Activated naive CD8-positive, alpha-beta T cell treated with anti-CD3 and anti-CD28 coated beads, Interleukin-2, amount 10 ng/mL, durations not matched to agents 7 days and 5 days (primary cell): Measurements from ENCODE around the gene ARL4D. TPM values are rescaled to one million over a fixed set of nuclear protein-coding genes. Genes with fewer than 3 reads are reported as not detected.
"Not testable (repeated sequence)": the region's sequence is repeated elsewhere in the genome, so short reads cannot be mapped to it uniquely, and the experiment has no call there.

Experiments
- ATAC-seq: fragments of 150-1000 bp; cut with Tn5 transposase; one replicate; pipeline ENCODE4 v1.10.0; 2021; ENCODE audit warnings: low read depth, moderate library complexity
- POLR2A ChIA-PET: fragments of 350-600 bp; sonication (Branson Sonifier 250); formaldehyde crosslinking; loops from one replicate; lab custom pipeline; 2021; ENCODE audit warnings: antibody characterized with exemption; lab: Charles Lee
- DNase-seq: peaks from one replicate; pipeline ENCODE4 v3.0.0; 2021
- H3K27ac Mint-ChIP-seq: one replicate; pipeline ENCODE4 v1.8.0; 2022; ENCODE audit warnings: mild to moderate bottlenecking, mixed read lengths
- H3K27me3 Mint-ChIP-seq: one replicate; pipeline ENCODE4 v1.8.0; 2022; ENCODE audit warnings: mild to moderate bottlenecking, moderate library complexity, mixed read lengths
- H3K36me3 Mint-ChIP-seq: one replicate; pipeline ENCODE4 v1.8.0; 2021; ENCODE audit warnings: mild to moderate bottlenecking, mixed read lengths
- H3K4me1 Mint-ChIP-seq: one replicate; pipeline ENCODE4 v1.8.0; 2021; ENCODE audit warnings: mixed read lengths
- H3K4me3 Mint-ChIP-seq: one replicate; pipeline ENCODE4 v1.8.0; 2022; ENCODE audit warnings: mild to moderate bottlenecking, moderate library complexity, mixed read lengths
- H3K9me3 Mint-ChIP-seq: one replicate; pipeline ENCODE4 v1.8.0; 2021; ENCODE audit warnings: mixed read lengths
- total RNA-seq, 2 experiments: library from RNA; stranded (reverse); gene quantifications; one replicate each; pipeline ENCODE4 v1.2.3, GENCODE V29; 2021

ARL4D gene
- total RNA-seq, 2 experiments from 2014 or later, result 2.2 to 2.4 TPM

GRCh38 chr17:43363181-43363925 is 35.4 kb upstream of the ARL4D start:
- no peak overlapping the region for H3K27ac Mint-ChIP-seq
- DNase-seq (no peak), ATAC-seq (no peak)
- H3K36me3 Mint-ChIP-seq, result no peaks in the 10 kb centered on the region
- H3K27me3 Mint-ChIP-seq, result no peaks in the 10 kb centered on the region
- POLR2A ChIA-PET, result interaction anchor here (4.1 to 4.3 kb wide), 2 partner anchors 25 to 48 kb away, joined by 96 to 151 read pairs; no protein-coding TSS in a partner anchor
- H3K4me1 Mint-ChIP-seq, result peaks cover 42% of the 10 kb centered on the region
- no peaks in the 10 kb centered on the region for H3K9me3 Mint-ChIP-seq
- no peak overlapping the region for H3K4me3 Mint-ChIP-seq

- Mint-ChIP-seq H3K36me3 (no peaks in the 10 kb centered on the region), H3K9me3 (no peaks in the 10 kb centered on the region)
Observed at GRCh38 chr17:43363926-43364285, 34.9 kb upstream of the ARL4D start.

GRCh38 chr17:43365356-43365755 is 33.4 kb upstream of the ARL4D start:
- Mint-ChIP-seq H3K9me3 (no peaks in the 10 kb centered on the region), H3K4me1 (peaks cover 40% of the 10 kb centered on the region), H3K4me3 (no peak overlapping the region), H3K36me3 (no peaks in the 10 kb centered on the region), H3K27ac (no peak overlapping the region), H3K27me3 (no peaks in the 10 kb centered on the region)
- ATAC-seq (no peak), DNase-seq (no peak)
- POLR2A ChIA-PET, result interaction anchor here (1.2 kb wide), 1 partner anchor 23 kb away, joined by 3 read pairs; no protein-coding TSS in a partner anchor

More at GRCh38 chr17:43363926-43364285, 34.9 kb upstream of the ARL4D start:
- peaks cover 39% of the 10 kb centered on the region for H3K4me1 Mint-ChIP-seq
- DNase-seq (no peak), ATAC-seq (no peak)
- no peak overlapping the region for H3K4me3 Mint-ChIP-seq
- H3K27me3 Mint-ChIP-seq, result no peaks in the 10 kb centered on the region
- POLR2A ChIA-PET, result interaction anchor here (4.1 to 4.3 kb wide), 2 partner anchors 24 to 49 kb away, joined by 96 to 151 read pairs; no protein-coding TSS in a partner anchor
- no peak overlapping the region for H3K27ac Mint-ChIP-seq

GRCh38 chr17:43365921-43366320 is 32.9 kb upstream of the ARL4D start:
- not testable (repeated sequence) for DNase-seq, ATAC-seq, H3K9me3 Mint-ChIP-seq, H3K4me3 Mint-ChIP-seq, H3K27me3 Mint-ChIP-seq, H3K36me3 Mint-ChIP-seq, H3K27ac Mint-ChIP-seq
- POLR2A ChIA-PET, result interaction anchor here (1.2 to 5.4 kb wide), 3 partner anchors 22 to 118 kb away, joined by 3 to 168 read pairs (median 88); partner anchors contain the start of genes ARL4D and DHX8
- peaks cover 37% of the 10 kb centered on the region for H3K4me1 Mint-ChIP-seq

- POLR2A ChIA-PET, result interaction anchor here (0.6 to 5.4 kb wide), 27 partner anchors 7 to 864 kb away, joined by 3 to 317 read pairs (median 6); partner anchors contain the start of genes ARL4D, BECN1, DHX8 and ETV4
- Mint-ChIP-seq H3K27me3 (no peaks in the 10 kb centered on the region), H3K4me3 (peak overlapping the region; percentile 88), H3K27ac (peak overlapping the region; percentile 100), H3K4me1 (peaks cover 34% of the 10 kb centered on the region), H3K9me3 (no peaks in the 10 kb centered on the region), H3K36me3 (no peaks in the 10 kb centered on the region)
- no peak for ATAC-seq
- peak; percentile 45 for DNase-seq
Observed at GRCh38 chr17:43366891-43367736, 31.7 kb upstream of the ARL4D start.

GRCh38 chr17:43367737-43368242 is 31.0 kb upstream of the ARL4D start:
- Mint-ChIP-seq H3K4me1 (peaks cover 36% of the 10 kb centered on the region), H3K36me3 (no peaks in the 10 kb centered on the region), H3K27me3 (no peaks in the 10 kb centered on the region), H3K27ac (peak overlapping the region; percentile 100), H3K9me3 (no peaks in the 10 kb centered on the region), H3K4me3 (peak overlapping the region; percentile 88)
- ATAC-seq (peak; percentile 46), DNase-seq (no peak)
- POLR2A ChIA-PET, result interaction anchor here (0.6 to 5.4 kb wide), 31 partner anchors 7 to 863 kb away, joined by 3 to 317 read pairs (median 5); partner anchors contain the start of genes ARL4D, BECN1, DHX8 and ETV4

- peak overlapping the region; percentile 100 for H3K27ac Mint-ChIP-seq
- no peaks in the 10 kb centered on the region for H3K36me3 Mint-ChIP-seq
- ATAC-seq (peak; percentile 53), DNase-seq (peak; percentile 77)
- POLR2A ChIA-PET, result interaction anchor here (0.6 to 5.4 kb wide), 27 partner anchors 8 to 1123 kb away, joined by 3 to 317 read pairs (median 6); partner anchors contain the start of genes ARL4D, DHX8, ETV4 and PTGES3L
- no peaks in the 10 kb centered on the region for H3K27me3 Mint-ChIP-seq
- H3K4me3 Mint-ChIP-seq, result peak overlapping the region; percentile 88
- H3K4me1 Mint-ChIP-seq, result peaks cover 36% of the 10 kb centered on the region
- no peaks in the 10 kb centered on the region for H3K9me3 Mint-ChIP-seq
Observed at GRCh38 chr17:43368740-43369506, 29.9 kb upstream of the ARL4D start.

- no peak for DNase-seq
- Mint-ChIP-seq H3K27ac (peak overlapping the region; percentile 100), H3K27me3 (no peaks in the 10 kb centered on the region), H3K4me3 (peak overlapping the region; percentile 88), H3K4me1 (peaks cover 35% of the 10 kb centered on the region), H3K9me3 (no peaks in the 10 kb centered on the region), H3K36me3 (no peaks in the 10 kb centered on the region)
- no peak for ATAC-seq
- POLR2A ChIA-PET, result interaction anchor here (0.8 to 5.4 kb wide), 6 partner anchors 9 to 114 kb away, joined by 4 to 317 read pairs (median 98); partner anchors contain the start of genes ARL4D and DHX8
Observed at GRCh38 chr17:43369986-43370385, 28.8 kb upstream of the ARL4D start.

- ATAC-seq, result no peak
- POLR2A ChIA-PET, result interaction anchor here (4.9 to 5.4 kb wide), 3 partner anchors 11 to 23 kb away, joined by 108 to 317 read pairs (median 168); partner anchors contain the start of gene ARL4D
- Mint-ChIP-seq H3K4me1 (peaks cover 35% of the 10 kb centered on the region), H3K9me3 (no peaks in the 10 kb centered on the region), H3K36me3 (no peaks in the 10 kb centered on the region), H3K4me3 (no peak overlapping the region), H3K27me3 (no peaks in the 10 kb centered on the region), H3K27ac (no peak overlapping the region)
- DNase-seq, result no peak
Observed at GRCh38 chr17:43371227-43371821, 27.5 kb upstream of the ARL4D start.

GRCh38 chr17:43372273-43372911 is 26.4 kb upstream of the ARL4D start:
- no peak for DNase-seq
- H3K4me3 Mint-ChIP-seq, result no peak overlapping the region
- ATAC-seq, result no peak
- H3K27ac Mint-ChIP-seq, result no peak overlapping the region
- H3K36me3 Mint-ChIP-seq, result no peaks in the 10 kb centered on the region
- POLR2A ChIA-PET, result interaction anchor here (1.6 to 4.9 kb wide), 3 partner anchors 11 to 16 kb away, joined by 6 to 108 read pairs (median 13); no protein-coding TSS in a partner anchor
- H3K27me3 Mint-ChIP-seq, result no peaks in the 10 kb centered on the region
- no peaks in the 10 kb centered on the region for H3K9me3 Mint-ChIP-seq
- H3K4me1 Mint-ChIP-seq, result peaks cover 25% of the 10 kb centered on the region

GRCh38 chr17:43373356-43373755 is 25.4 kb upstream of the ARL4D start:
- Mint-ChIP-seq H3K9me3 (no peaks in the 10 kb centered on the region), H3K27me3 (no peaks in the 10 kb centered on the region), H3K36me3 (no peaks in the 10 kb centered on the region), H3K4me1 (peaks cover 17% of the 10 kb centered on the region), H3K27ac (no peak overlapping the region), H3K4me3 (no peak overlapping the region)
- POLR2A ChIA-PET, result interaction anchor here (0.5 to 1.6 kb wide), 5 partner anchors 9 to 178 kb away, joined by 4 to 13 read pairs (median 4); no protein-coding TSS in a partner anchor
- DNase-seq (no peak), ATAC-seq (no peak)
